ENCODE results near the gene LRBA.
A peak's percentile ranks its signal among the peaks of the same experiment; 100 is the strongest.

The LRBA gene

DNA sequence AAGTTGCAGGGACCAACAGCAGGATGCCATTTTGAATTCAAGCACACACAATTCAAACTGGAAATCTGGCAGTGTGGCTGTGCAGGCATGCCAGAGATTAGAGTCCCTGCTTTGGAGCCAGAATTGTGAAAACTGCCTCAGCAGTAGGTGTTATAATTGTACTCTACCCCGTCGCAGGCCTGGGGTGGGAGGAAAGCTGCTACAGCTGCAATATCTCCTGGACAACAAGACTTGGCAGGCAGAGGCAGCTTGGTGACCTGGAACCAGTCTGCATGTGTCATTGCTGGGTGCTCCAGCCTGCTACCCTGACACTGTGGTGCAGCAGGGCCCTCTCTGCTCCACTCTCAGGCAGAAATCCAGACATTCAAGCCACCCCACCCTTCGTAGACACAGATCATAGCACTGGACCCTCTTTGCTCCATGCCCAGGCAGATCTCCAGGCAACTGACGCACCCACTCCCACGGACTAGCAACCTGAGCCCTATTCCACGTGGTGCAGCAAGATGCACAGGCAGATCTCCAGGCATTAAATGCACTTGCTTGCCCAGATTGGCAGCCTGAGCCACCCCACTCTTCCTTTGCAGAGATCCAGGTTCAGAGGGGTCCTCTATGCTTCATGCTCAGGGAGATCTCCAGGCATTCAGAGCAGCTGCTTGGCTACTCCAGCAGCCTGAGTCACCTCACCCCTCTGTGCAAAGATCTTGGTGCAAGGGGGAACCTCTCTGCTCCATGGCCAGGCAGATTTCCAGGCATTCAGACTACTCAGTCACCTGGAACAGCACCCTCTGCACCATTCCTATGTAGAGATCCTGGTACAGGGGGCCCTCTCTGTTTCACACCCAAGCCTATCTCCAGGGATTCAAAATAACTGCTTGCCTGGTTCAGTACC is 140.5 kb downstream of the LRBA start:
- Histone ChIP-seq H3K4me3 (ENCODE audit: insufficient read depth in 1 of 2, low read depth in 1 of 2, low read length in 2 of 2) (no peak overlapping the region), H3K23ac (ENCODE audit: low read length in 2 of 2) (no peak overlapping the region), H2AFZ (ENCODE audit: low read depth, low read length) (no peak overlapping the region), H3K27ac (ENCODE audit: low read length, poor library complexity, severe bottlenecking) (no peak overlapping the region), H3K27me3 (ENCODE audit: control insufficient read depth in 1 of 2, insufficient read depth in 1 of 2, low read length in 2 of 2) (no peaks in the 10 kb centered on the region), H3K9ac (ENCODE audit: low read length) (no peak overlapping the region), H4K91ac (ENCODE audit: low read length) (no peak overlapping the region), H2BK120ac (ENCODE audit: low read depth, low read length) (no peak overlapping the region), H3K36me3 (ENCODE audit: control insufficient read depth in 1 of 2, insufficient read depth in 2 of 2, low read depth in 1 of 2, low read length in 2 of 2) (peaks cover 0 to 10% of the 10 kb centered on the region in 2 experiments), H2BK15ac (ENCODE audit: low read depth, poor library complexity, severe bottlenecking) (no peak overlapping the region), H2BK12ac (ENCODE audit: low read length in 2 of 2) (no peak overlapping the region), H3K4ac (ENCODE audit: low read depth in 1 of 2, low read length in 2 of 2) (no peak overlapping the region), H4K8ac (ENCODE audit: low read length) (no peak overlapping the region), H3K79me1 (replicated peaks; ENCODE audit: low read length, poor library complexity, severe bottlenecking) (peaks cover 20% of the 10 kb centered on the region), H3K4me1 (ENCODE audit: control insufficient read depth, insufficient read depth, low read depth, low read length) (peaks cover 6% of the 10 kb centered on the region), H2AK5ac (ENCODE audit: low read length, severe bottlenecking) (no peak overlapping the region), H3K4me2 (ENCODE audit: low read length, poor library complexity, severe bottlenecking) (no peak overlapping the region), H3K18ac (ENCODE audit: low read depth in 1 of 2, low read length in 2 of 2) (no peak overlapping the region), H3K9me3 (ENCODE audit: control insufficient read depth, low read length) (peaks cover 4% of the 10 kb centered on the region), H2BK5ac (ENCODE audit: low read depth, low read length, poor library complexity, severe bottlenecking) (no peak overlapping the region), H3K14ac (ENCODE audit: low read length in 2 of 2) (peak overlapping the region in 1 of 2 experiments; percentile 48)
- 89% methylated on average over 6 of the region's 6 CpGs for WGBS
- no peak for DNase-seq

GRCh38 chr4:150867148-150867547 is 147.9 kb downstream of the LRBA start:
- Histone ChIP-seq H4K8ac (ENCODE audit: low read length) (no peak overlapping the region), H3K4me2 (ENCODE audit: low read length, poor library complexity, severe bottlenecking) (no peak overlapping the region), H3K4me3 (ENCODE audit: insufficient read depth in 1 of 2, low read depth in 1 of 2, low read length in 2 of 2) (no peak overlapping the region), H2BK5ac (ENCODE audit: low read depth, low read length, poor library complexity, severe bottlenecking) (no peak overlapping the region), H3K23ac (ENCODE audit: low read length in 2 of 2) (no peak overlapping the region), H3K79me1 (replicated peaks; ENCODE audit: low read length, poor library complexity, severe bottlenecking) (peaks cover 5% of the 10 kb centered on the region), H2AK5ac (ENCODE audit: low read length, severe bottlenecking) (no peak overlapping the region), H3K18ac (ENCODE audit: low read depth in 1 of 2, low read length in 2 of 2) (no peak overlapping the region), H2BK12ac (ENCODE audit: low read length in 2 of 2) (no peak overlapping the region), H2BK15ac (ENCODE audit: low read depth, poor library complexity, severe bottlenecking) (no peak overlapping the region), H2AFZ (ENCODE audit: low read depth, low read length) (no peak overlapping the region), H3K4ac (ENCODE audit: low read depth in 1 of 2, low read length in 2 of 2) (no peak overlapping the region), H3K9me3 (ENCODE audit: control insufficient read depth, low read length) (no peaks in the 10 kb centered on the region), H3K27me3 (ENCODE audit: control insufficient read depth in 1 of 2, insufficient read depth in 1 of 2, low read length in 2 of 2) (no peaks in the 10 kb centered on the region), H3K4me1 (ENCODE audit: control insufficient read depth, insufficient read depth, low read depth, low read length) (no peaks in the 10 kb centered on the region), H3K27ac (ENCODE audit: low read length, poor library complexity, severe bottlenecking) (no peak overlapping the region), H3K36me3 (ENCODE audit: control insufficient read depth in 1 of 2, insufficient read depth in 2 of 2, low read depth in 1 of 2, low read length in 2 of 2) (peaks cover 0 to 2% of the 10 kb centered on the region in 2 experiments), H4K91ac (ENCODE audit: low read length) (no peak overlapping the region), H2BK120ac (ENCODE audit: low read depth, low read length) (no peak overlapping the region), H3K14ac (ENCODE audit: low read length in 2 of 2) (no peak overlapping the region), H3K9ac (ENCODE audit: low read length) (peak overlapping the region; percentile 30)
- peak; percentile 81 for DNase-seq
- WGBS: 8% methylated on average over 1 of the region's 4 CpGs

DNA sequence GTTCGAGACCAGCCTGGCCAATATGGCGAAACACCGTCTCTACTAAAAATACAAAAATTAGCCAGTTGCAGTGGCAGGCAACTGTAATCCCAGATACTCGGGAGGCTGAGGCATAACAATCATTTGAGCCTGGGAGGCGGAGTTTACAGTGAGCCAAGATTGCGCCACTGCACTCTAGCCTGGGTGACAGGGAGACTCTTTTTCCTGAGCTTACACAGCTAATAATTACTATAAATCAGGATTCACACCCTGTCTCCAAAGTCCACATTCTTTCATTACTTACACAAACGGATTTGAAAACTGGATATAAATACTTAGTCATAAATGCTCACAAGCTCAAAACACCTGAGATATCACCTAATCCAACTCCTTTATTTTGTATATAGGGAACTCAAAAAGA is 151.6 kb downstream of the LRBA start:
- H3K18ac ChIP-seq (ENCODE audit: low read depth in 1 of 2, low read length in 2 of 2): no peak overlapping the region
- WGBS: 90% methylated on average over 7 of the region's 7 CpGs
- H3K79me1 ChIP-seq (replicated peaks; ENCODE audit: low read length, poor library complexity, severe bottlenecking): peaks cover 2% of the 10 kb centered on the region
- no peak for DNase-seq
- no peak overlapping the region for H4K91ac ChIP-seq (ENCODE audit: low read length)
- no peak overlapping the region for H2BK15ac ChIP-seq (ENCODE audit: low read depth, poor library complexity, severe bottlenecking)
- H2BK120ac ChIP-seq (ENCODE audit: low read depth, low read length): no peak overlapping the region
- H4K8ac ChIP-seq (ENCODE audit: low read length): no peak overlapping the region
- H3K4me2 ChIP-seq (ENCODE audit: low read length, poor library complexity, severe bottlenecking): no peak overlapping the region
- H3K27me3 ChIP-seq (ENCODE audit: control insufficient read depth in 1 of 2, insufficient read depth in 1 of 2, low read length in 2 of 2): no peaks in the 10 kb centered on the region
- no peak overlapping the region for H3K23ac ChIP-seq (ENCODE audit: low read length in 2 of 2)
- H2BK5ac ChIP-seq (ENCODE audit: low read depth, low read length, poor library complexity, severe bottlenecking): no peak overlapping the region
- no peak overlapping the region for H2AK5ac ChIP-seq (ENCODE audit: low read length, severe bottlenecking)
- H2BK12ac ChIP-seq (ENCODE audit: low read length in 2 of 2): no peak overlapping the region
- H3K4me1 ChIP-seq (ENCODE audit: control insufficient read depth, insufficient read depth, low read depth, low read length): no peaks in the 10 kb centered on the region
- H3K4me3 ChIP-seq (ENCODE audit: insufficient read depth in 1 of 2, low read depth in 1 of 2, low read length in 2 of 2): no peak overlapping the region
- no peak overlapping the region for H3K27ac ChIP-seq (ENCODE audit: low read length, poor library complexity, severe bottlenecking)
- no peak overlapping the region for H3K14ac ChIP-seq (ENCODE audit: low read length in 2 of 2)
- H3K36me3 ChIP-seq (ENCODE audit: control insufficient read depth in 1 of 2, insufficient read depth in 2 of 2, low read depth in 1 of 2, low read length in 2 of 2): no peaks in the 10 kb centered on the region
- H3K9me3 ChIP-seq (ENCODE audit: control insufficient read depth, low read length): no peaks in the 10 kb centered on the region
- H3K4ac ChIP-seq (ENCODE audit: low read depth in 1 of 2, low read length in 2 of 2): no peak overlapping the region
- no peak overlapping the region for H2AFZ ChIP-seq (ENCODE audit: low read depth, low read length)
- H3K9ac ChIP-seq (ENCODE audit: low read length): no peak overlapping the region

DNA sequence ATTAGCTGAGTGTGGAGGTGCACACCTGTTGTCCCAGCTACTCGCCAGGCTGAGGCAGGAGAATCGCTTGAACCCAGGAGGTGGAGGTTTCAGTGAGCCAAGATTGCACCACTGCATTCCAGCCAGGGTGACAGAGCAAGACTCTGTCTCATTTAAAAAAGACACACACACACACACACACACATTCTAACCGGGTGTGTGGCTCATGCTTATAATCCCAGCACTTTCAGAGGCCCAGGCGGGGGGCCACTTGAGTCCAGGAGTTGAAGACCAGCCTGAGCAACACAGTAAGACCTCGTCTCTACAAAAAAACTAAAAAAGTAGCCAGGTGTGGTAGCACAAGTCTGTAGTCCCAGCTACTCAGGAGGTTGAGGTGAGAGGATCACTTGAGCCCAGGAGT is 152.3 kb downstream of the LRBA start:
- no peak overlapping the region for H2BK120ac ChIP-seq (ENCODE audit: low read depth, low read length)
- H3K23ac ChIP-seq (ENCODE audit: low read length in 2 of 2): no peak overlapping the region
- no peaks in the 10 kb centered on the region for H3K27me3 ChIP-seq (ENCODE audit: control insufficient read depth in 1 of 2, insufficient read depth in 1 of 2, low read length in 2 of 2)
- H3K79me1 ChIP-seq (replicated peaks; ENCODE audit: low read length, poor library complexity, severe bottlenecking): peaks cover 2% of the 10 kb centered on the region
- H3K27ac ChIP-seq (ENCODE audit: low read length, poor library complexity, severe bottlenecking): no peak overlapping the region
- H2AFZ ChIP-seq (ENCODE audit: low read depth, low read length): no peak overlapping the region
- no peak overlapping the region for H2BK15ac ChIP-seq (ENCODE audit: low read depth, poor library complexity, severe bottlenecking)
- no peak overlapping the region for H3K14ac ChIP-seq (ENCODE audit: low read length in 2 of 2)
- no peak overlapping the region for H3K4me3 ChIP-seq (ENCODE audit: insufficient read depth in 1 of 2, low read depth in 1 of 2, low read length in 2 of 2)
- H3K4me1 ChIP-seq (ENCODE audit: control insufficient read depth, insufficient read depth, low read depth, low read length): no peaks in the 10 kb centered on the region
- no peak overlapping the region for H3K9ac ChIP-seq (ENCODE audit: low read length)
- H4K8ac ChIP-seq (ENCODE audit: low read length): no peak overlapping the region
- no peak overlapping the region for H2BK12ac ChIP-seq (ENCODE audit: low read length in 2 of 2)
- H3K9me3 ChIP-seq (ENCODE audit: control insufficient read depth, low read length): no peaks in the 10 kb centered on the region
- no peak overlapping the region for H3K4me2 ChIP-seq (ENCODE audit: low read length, poor library complexity, severe bottlenecking)
- H3K18ac ChIP-seq (ENCODE audit: low read depth in 1 of 2, low read length in 2 of 2): no peak overlapping the region
- H3K4ac ChIP-seq (ENCODE audit: low read depth in 1 of 2, low read length in 2 of 2): no peak overlapping the region
- no peak overlapping the region for H2BK5ac ChIP-seq (ENCODE audit: low read depth, low read length, poor library complexity, severe bottlenecking)
- H3K36me3 ChIP-seq (ENCODE audit: control insufficient read depth in 1 of 2, insufficient read depth in 2 of 2, low read depth in 1 of 2, low read length in 2 of 2): no peaks in the 10 kb centered on the region
- no peak overlapping the region for H2AK5ac ChIP-seq (ENCODE audit: low read length, severe bottlenecking)
- no peak overlapping the region for H4K91ac ChIP-seq (ENCODE audit: low read length)
- DNase-seq: no peak
- WGBS: 94% methylated on average over 4 of the region's 5 CpGs
